Neural progenitor cell (in vitro differentiated cells): ENCODE data around the gene LARGE1. TPM values are rescaled to one million over a fixed set of nuclear protein-coding genes. Genes with fewer than 3 reads are reported as not detected.
"Not testable (repeated sequence)": the region's sequence is repeated elsewhere in the genome, so short reads cannot be mapped to it uniquely, and the experiment has no call there.

Experiments
- DNase-seq: peaks from one replicate; pipeline ENCODE4 v3.0.0-alpha.2; 2016; ENCODE audit warnings: low spot score
- H2AFZ ChIP-seq: fragments of 200-600 bp; sonication (generic); replicated peaks from 2 replicates; pipeline ENCODE4 v1.6.1; 2016; ENCODE audit warnings: antibody characterized with exemption
- H3F3A ChIP-seq: fragments of 200-600 bp; sonication (generic); 2 replicates; pipeline ENCODE4 v1.6.1; 2016; ENCODE audit warnings: antibody characterized with exemption, low read depth
- H3K27ac ChIP-seq: fragments of 200-600 bp; sonication (generic); 2 replicates; pipeline ENCODE4 v1.5.1; 2016; ENCODE audit warnings: mild to moderate bottlenecking
- H3K27me3 ChIP-seq: fragments of 200-600 bp; sonication (generic); 2 replicates; pipeline ENCODE4 v1.6.1; 2016; ENCODE audit warnings: mild to moderate bottlenecking, moderate library complexity
- H3K36me3 ChIP-seq: fragments of 200-600 bp; sonication (generic); 2 replicates; pipeline ENCODE4 v1.5.1; 2016
- H3K4me1 ChIP-seq: fragments of 200-600 bp; sonication (generic); 2 replicates; pipeline ENCODE4 v1.6.1; 2016; ENCODE audit warnings: mixed run types
- H3K4me2 ChIP-seq: fragments of 200-600 bp; sonication (generic); 2 replicates; pipeline ENCODE4 v1.6.1; 2016
- H3K4me3 ChIP-seq: fragments of 200-600 bp; sonication (generic); 2 replicates; pipeline ENCODE4 v1.5.1; 2016
- H3K79me2 ChIP-seq: fragments of 200-600 bp; sonication (generic); 2 replicates; pipeline ENCODE4 v1.6.1; 2016; ENCODE audit warnings: low read depth
- H3K9ac ChIP-seq: fragments of 200-600 bp; sonication (generic); 2 replicates; pipeline ENCODE4 v1.6.1; 2016
- H3K9me3 ChIP-seq: fragments of 200-600 bp; sonication (generic); 2 replicates; pipeline ENCODE4 v1.5.1; 2016; ENCODE audit warnings: low read depth
- H4K20me1 ChIP-seq: fragments of 200-600 bp; sonication (generic); 2 replicates; pipeline ENCODE4 v1.6.1; 2016; ENCODE audit warnings: low read depth
- H3K27ac Mint-ChIP-seq: 3 replicates; pipeline ENCODE4 v1.8.0; 2021; ENCODE audit warnings: mixed read lengths
- H3K27me3 Mint-ChIP-seq: 2 replicates; pipeline ENCODE4 v1.8.0; 2022; ENCODE audit warnings: low read depth, mild to moderate bottlenecking, inconsistent platforms, moderate library complexity, mixed read lengths; ENCODE audit not compliant: insufficient read depth
- H3K36me3 Mint-ChIP-seq: 3 replicates; pipeline ENCODE4 v1.8.0; 2021; ENCODE audit warnings: mixed read lengths
- H3K4me1 Mint-ChIP-seq: 3 replicates; pipeline ENCODE4 v1.8.0; 2021; ENCODE audit warnings: mixed read lengths
- H3K4me3 Mint-ChIP-seq: 3 replicates; pipeline ENCODE4 v1.8.0; 2021; ENCODE audit warnings: mild to moderate bottlenecking, moderate library complexity, mixed read lengths
- H3K9me3 Mint-ChIP-seq: 3 replicates; pipeline ENCODE4 v1.8.0; 2020; ENCODE audit warnings: mixed read lengths
- CTCF ChIP-seq: fragments of 200-600 bp; sonication (generic); IDR thresholded peaks from 2 replicates; pipeline ENCODE4 v1.5.1; 2017; ENCODE audit warnings: antibody characterized with exemption, mild to moderate bottlenecking
- EZH2 ChIP-seq: fragments of 200-600 bp; sonication (generic); IDR thresholded peaks from 2 replicates; pipeline ENCODE4 v1.6.1; 2017; ENCODE audit warnings: antibody characterized with exemption, mild to moderate bottlenecking, moderate library complexity
- EZH2phosphoT487 ChIP-seq: fragments of 200-600 bp; sonication (generic); IDR thresholded peaks from 2 replicates; pipeline ENCODE4 v1.6.1; 2017; ENCODE audit warnings: antibody characterized with exemption
- total RNA-seq: library from RNA; depleted of rRNA; stranded (reverse); fragments of >200 nt; gene quantifications from 2 replicates; pipeline ENCODE4 v1.2.3, GENCODE V29; 2015; ENCODE audit warnings: low replicate concordance

The LARGE1 gene
- total RNA-seq, 1 donor from 2014 or later: 24.9 TPM

GRCh38 chr22:33461698-33462434 is 458.4 kb downstream of the LARGE1 start:
- Histone ChIP-seq H3K27me3 (no peaks in the 10 kb centered on the region), H3K9me3 (peaks cover 12% of the 10 kb centered on the region), H2AFZ (no peak overlapping the region), H3K4me2 (no peak overlapping the region), H3K36me3 (peaks cover 3% of the 10 kb centered on the region), H3K4me1 (no peaks in the 10 kb centered on the region), H4K20me1 (no peaks in the 10 kb centered on the region), H3K79me2 (no peaks in the 10 kb centered on the region), H3K27ac (no peak overlapping the region), H3K4me3 (no peak overlapping the region), H3F3A (no peaks in the 10 kb centered on the region), H3K9ac (no peak overlapping the region)
- peaks cover 13% of the 10 kb centered on the region for H3K9me3 Mint-ChIP-seq
- no peak for TF ChIP-seq CTCF
- no peak for TF ChIP-seq EZH2
- TF ChIP-seq EZH2phosphoT487: no peak
- no peak overlapping the region for H3K27ac Mint-ChIP-seq
- H3K36me3 Mint-ChIP-seq: peaks cover 3% of the 10 kb centered on the region
- DNase-seq: no peak
- H3K4me1 Mint-ChIP-seq: peaks cover 2% of the 10 kb centered on the region
- H3K4me3 Mint-ChIP-seq: no peak overlapping the region
- peaks cover 4% of the 10 kb centered on the region for H3K27me3 Mint-ChIP-seq

- H2AFZ ChIP-seq, H3F3A ChIP-seq, H4K20me1 ChIP-seq, H3K9ac ChIP-seq, DNase-seq, H3K27me3 ChIP-seq, H3K79me2 ChIP-seq, H3K36me3 ChIP-seq, H3K27ac ChIP-seq, H3K4me1 ChIP-seq, H3K36me3 Mint-ChIP-seq, H3K4me3 ChIP-seq, H3K4me1 Mint-ChIP-seq, H3K4me3 Mint-ChIP-seq, H3K27me3 Mint-ChIP-seq, H3K4me2 ChIP-seq, H3K27ac Mint-ChIP-seq: not testable (repeated sequence)
- peaks cover 13% of the 10 kb centered on the region for H3K9me3 Mint-ChIP-seq
- peaks cover 12% of the 10 kb centered on the region for H3K9me3 ChIP-seq
Observed at GRCh38 chr22:33461245-33461644, 459.0 kb downstream of the LARGE1 start.

- no peak for DNase-seq
- Mint-ChIP-seq H3K4me3 (no peak overlapping the region), H3K9me3 (peaks cover 13% of the 10 kb centered on the region), H3K36me3 (peaks cover 5% of the 10 kb centered on the region), H3K27ac (peak overlapping the region; percentile 43), H3K27me3 (no peaks in the 10 kb centered on the region), H3K4me1 (peaks cover 2% of the 10 kb centered on the region)
- no peak overlapping the region for H2AFZ ChIP-seq
- no peaks in the 10 kb centered on the region for H3K4me1 ChIP-seq
- peaks cover 12% of the 10 kb centered on the region for H3K9me3 ChIP-seq
- no peaks in the 10 kb centered on the region for H3F3A ChIP-seq
- no peak overlapping the region for H3K27ac ChIP-seq
- H3K4me2 ChIP-seq: no peak overlapping the region
- no peak overlapping the region for H3K9ac ChIP-seq
- TF ChIP-seq EZH2phosphoT487 (no peak), EZH2 (no peak), CTCF (no peak)
- no peaks in the 10 kb centered on the region for H3K79me2 ChIP-seq
- no peaks in the 10 kb centered on the region for H4K20me1 ChIP-seq
- H3K27me3 ChIP-seq: no peaks in the 10 kb centered on the region
- no peak overlapping the region for H3K4me3 ChIP-seq
- H3K36me3 ChIP-seq: peaks cover 3% of the 10 kb centered on the region
Observed at GRCh38 chr22:33459137-33459536, 461.1 kb downstream of the LARGE1 start.

GRCh38 chr22:33456511-33456910 is 463.8 kb downstream of the LARGE1 start:
- Histone ChIP-seq H3K9me3 (peaks cover under 1% of the 10 kb centered on the region), H3K9ac (no peak overlapping the region), H4K20me1 (no peaks in the 10 kb centered on the region), H2AFZ (no peak overlapping the region), H3K4me3 (no peak overlapping the region), H3K36me3 (no peaks in the 10 kb centered on the region), H3K4me1 (no peaks in the 10 kb centered on the region), H3F3A (no peaks in the 10 kb centered on the region), H3K4me2 (no peak overlapping the region), H3K27ac (no peak overlapping the region), H3K27me3 (no peaks in the 10 kb centered on the region), H3K79me2 (no peaks in the 10 kb centered on the region)
- Mint-ChIP-seq H3K4me3 (no peak overlapping the region), H3K27me3 (peaks cover 2% of the 10 kb centered on the region), H3K27ac (no peak overlapping the region), H3K9me3 (peaks cover 4% of the 10 kb centered on the region), H3K4me1 (peaks cover 2% of the 10 kb centered on the region), H3K36me3 (peaks cover 2% of the 10 kb centered on the region)
- no peak for DNase-seq
- no peak for TF ChIP-seq CTCF
- no peak for TF ChIP-seq EZH2phosphoT487
- TF ChIP-seq EZH2: no peak
